Measurements from ENCODE around the gene CLCN7. TPM values are rescaled to one million over a fixed set of nuclear protein-coding genes. Genes with fewer than 3 reads are reported as not detected.

The CLCN7 gene
- total RNA-seq, 1 donor from 2014 or later, result 80.8 TPM

- no peak for DNase-seq (ENCODE audit: low spot score)
Observed at GRCh38 chr16:1464196-1464893, 10.5 kb downstream of the CLCN7 start.

- DNase-seq (ENCODE audit: low spot score), result no peak
Observed at GRCh38 chr16:1461146-1461545, 13.7 kb downstream of the CLCN7 start.

GRCh38 chr16:1460602-1461138, 14.2 kb downstream of the CLCN7 start:
- DNase-seq (ENCODE audit: low spot score), result no peak

- DNase-seq (ENCODE audit: low spot score), result no peak
Observed at GRCh38 chr16:1459967-1460366, 14.9 kb downstream of the CLCN7 start.

GRCh38 chr16:1458977-1459341, 15.9 kb downstream of the CLCN7 start:
- no peak for DNase-seq (ENCODE audit: low spot score)

- no peak for DNase-seq (ENCODE audit: low spot score)
Observed at GRCh38 chr16:1458336-1458976, 16.4 kb downstream of the CLCN7 start.

- no peak for DNase-seq (ENCODE audit: low spot score)
Observed at GRCh38 chr16:1457489-1458245, 17.2 kb downstream of the CLCN7 start.

GRCh38 chr16:1456951-1457350, 17.9 kb downstream of the CLCN7 start:
- DNase-seq (ENCODE audit: low spot score), result no peak

GRCh38 chr16:1455190-1456171, 19.3 kb downstream of the CLCN7 start:
- DNase-seq (ENCODE audit: low spot score), result no peak

- DNase-seq (ENCODE audit: low spot score), result no peak
Observed at GRCh38 chr16:1454561-1454960, 20.3 kb downstream of the CLCN7 start.

GRCh38 chr16:1453316-1453715, 21.5 kb downstream of the CLCN7 start:
- DNase-seq (ENCODE audit: low spot score), result no peak

GRCh38 chr16:1452530-1452929, 22.3 kb downstream of the CLCN7 start:
- no peak for DNase-seq (ENCODE audit: low spot score)

GRCh38 chr16:1451702-1452392, 23.0 kb downstream of the CLCN7 start:
- no peak for DNase-seq (ENCODE audit: low spot score)

GRCh38 chr16:1450841-1451240, 24.0 kb downstream of the CLCN7 start:
- DNase-seq (ENCODE audit: low spot score), result no peak

GRCh38 chr16:1450218-1450617, 24.6 kb downstream of the CLCN7 start:
- no peak for DNase-seq (ENCODE audit: low spot score)

- no peak for DNase-seq (ENCODE audit: low spot score)
Observed at GRCh38 chr16:1449201-1449788, 25.5 kb downstream of the CLCN7 start.

GRCh38 chr16:1448536-1449116, 26.2 kb downstream of the CLCN7 start:
- DNase-seq (ENCODE audit: low spot score), result no peak

GRCh38 chr16:1447965-1448364, 26.9 kb downstream of the CLCN7 start:
- DNase-seq (ENCODE audit: low spot score), result no peak

GRCh38 chr16:1446296-1447080, 28.3 kb downstream of the CLCN7 start:
- DNase-seq (ENCODE audit: low spot score), result no peak
